Activated T-helper 1 cell treated with Interleukin-2 at 50 U/mL for 16 hours (primary cell): ENCODE measurements around the gene CLSTN1.

Experiments used
- DNase-seq: peaks from one replicate; pipeline ENCODE4 v3.0.0-alpha.2; 2020; ENCODE audit warnings: low read depth

CLSTN1 gene

DNA sequence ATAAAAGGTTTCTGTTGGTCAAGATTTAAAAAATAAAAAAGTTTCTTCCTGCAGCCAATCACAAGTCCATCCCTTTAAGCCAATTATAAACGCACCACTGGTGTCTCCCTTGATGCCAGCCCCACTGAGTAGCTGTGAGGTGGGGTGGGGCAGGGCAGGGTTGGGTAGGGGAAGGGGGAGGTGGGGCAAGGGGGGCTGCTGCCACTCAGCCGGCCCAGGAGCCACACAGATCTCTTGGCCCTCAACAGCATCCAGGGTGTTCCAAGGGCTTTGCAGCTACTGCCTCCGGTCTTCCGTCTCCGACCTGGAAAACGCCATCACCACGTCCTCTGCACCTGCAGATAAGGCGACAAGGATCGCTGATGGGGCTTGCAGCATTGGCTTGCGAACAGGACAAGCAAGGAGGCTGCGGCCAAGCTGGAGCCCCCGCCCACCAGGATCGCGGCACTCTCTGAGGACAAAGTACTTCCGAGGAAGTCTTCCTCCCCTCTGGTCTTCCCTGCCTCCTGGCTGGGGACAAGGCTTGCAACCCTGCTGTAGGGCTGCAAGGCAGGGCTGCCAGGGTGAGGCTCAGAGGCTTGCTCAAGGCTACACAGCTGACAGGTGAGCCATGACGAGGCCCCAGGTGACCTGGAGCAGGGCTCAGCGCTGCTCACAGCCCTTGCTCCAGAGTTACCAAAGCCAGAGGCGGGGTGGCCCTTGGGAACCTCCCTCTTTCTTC, 26.8 kb upstream of the CLSTN1 start:
- DNase-seq, result no peak

DNA sequence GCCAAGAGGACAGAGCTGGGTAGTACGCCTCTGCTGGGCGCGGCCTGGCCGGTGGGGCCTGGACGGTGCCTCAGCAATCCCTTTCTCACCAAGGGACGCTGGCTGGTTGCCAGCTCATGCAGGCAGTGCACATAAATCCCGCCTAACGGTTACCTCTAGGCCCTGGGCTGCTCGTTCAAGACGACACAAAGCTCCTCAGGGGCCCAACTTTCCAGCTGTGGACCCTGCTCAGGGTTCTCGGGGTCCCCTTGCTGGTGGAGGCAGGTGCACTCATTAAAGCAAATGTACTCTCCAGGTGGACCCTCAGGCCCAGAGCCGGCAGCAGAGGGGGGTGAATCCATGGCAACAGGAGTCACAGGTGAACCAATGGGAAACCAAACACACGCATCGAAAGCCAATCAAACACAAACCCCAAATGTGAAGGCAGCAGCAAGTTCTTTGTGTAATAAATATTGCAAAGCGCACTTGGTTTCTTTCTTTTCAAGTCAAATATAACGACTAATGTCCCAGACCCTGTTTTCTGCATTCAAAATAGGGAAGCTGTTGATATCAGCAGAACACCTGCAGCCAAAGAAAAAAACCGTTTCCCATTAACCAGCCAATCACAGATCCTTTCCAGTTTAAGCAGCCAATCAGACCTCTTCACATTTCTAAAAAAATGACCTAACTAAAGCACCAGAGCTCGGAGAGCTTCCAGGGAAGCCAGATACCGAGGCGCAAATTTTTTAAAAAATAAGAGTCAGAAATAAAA, 26.1 kb upstream of the CLSTN1 start:
- DNase-seq, result no peak

DNA sequence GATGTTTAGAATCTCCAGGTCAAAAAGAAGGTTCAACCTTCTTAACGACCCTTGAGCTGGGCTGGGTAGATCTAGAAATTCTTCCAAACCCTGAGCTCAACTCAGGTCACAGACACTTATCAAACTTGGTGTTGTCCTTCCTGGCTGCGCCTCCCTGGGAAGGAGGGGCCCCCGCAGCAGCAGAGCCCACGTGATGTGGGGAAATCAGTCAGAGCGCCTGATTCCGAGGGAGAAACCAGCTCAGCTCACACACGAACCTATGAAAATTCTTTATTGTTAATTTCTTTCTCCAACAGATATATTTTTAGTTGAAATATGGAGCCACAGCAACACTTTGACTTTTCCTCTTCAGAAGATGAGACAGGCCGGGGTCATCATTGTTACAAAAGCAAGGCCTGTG, 24.3 kb upstream of the CLSTN1 start:
- DNase-seq, result no peak

DNA sequence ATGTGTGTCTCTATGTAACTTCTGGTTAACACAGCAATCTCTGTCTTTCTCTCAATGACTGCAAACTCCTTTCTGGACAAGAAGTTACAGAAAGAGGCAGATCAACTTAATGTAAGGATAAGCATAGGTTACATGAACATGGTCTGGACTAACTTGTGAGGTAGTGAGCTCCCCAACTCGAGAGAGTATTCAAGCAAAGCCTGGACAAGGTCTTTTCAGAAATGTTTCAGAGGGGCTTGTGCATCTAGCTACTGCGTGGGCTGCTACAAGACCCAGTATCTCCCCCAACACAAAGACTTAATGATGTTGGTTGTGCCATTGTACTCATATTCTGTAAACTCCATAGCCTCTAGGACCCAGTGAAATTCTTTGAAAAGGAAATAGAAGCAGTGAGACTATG, 23.5 kb upstream of the CLSTN1 start:
- DNase-seq, result no peak

DNA sequence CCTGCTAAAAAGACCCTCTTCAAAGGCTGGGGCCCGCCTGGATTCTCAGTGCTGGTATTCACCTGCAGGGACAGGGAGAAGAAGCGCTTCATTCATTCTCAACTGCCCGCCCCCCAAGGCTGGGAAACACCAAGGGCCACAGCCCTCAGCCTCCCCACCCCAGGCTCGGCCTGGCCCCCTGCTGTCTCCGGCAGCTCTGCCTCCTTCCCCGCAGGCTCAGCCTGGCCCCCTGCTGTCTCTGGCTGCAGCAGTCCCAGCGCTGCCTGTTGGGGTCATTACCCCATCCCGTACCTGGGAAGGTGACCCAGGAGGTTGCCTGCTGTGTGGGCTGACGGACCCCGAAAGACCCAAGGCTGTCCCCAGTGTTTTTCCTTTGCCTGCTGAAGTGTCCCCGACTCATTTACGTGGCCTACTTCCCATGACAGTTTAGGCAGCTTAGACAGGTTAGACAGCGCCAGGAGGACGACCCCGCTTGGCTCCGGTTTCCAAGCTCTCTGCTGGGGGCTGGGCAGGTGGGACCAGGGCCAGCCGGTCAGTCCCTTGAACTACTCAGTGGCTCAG, 22.9 kb upstream of the CLSTN1 start:
- no peak for DNase-seq

DNA sequence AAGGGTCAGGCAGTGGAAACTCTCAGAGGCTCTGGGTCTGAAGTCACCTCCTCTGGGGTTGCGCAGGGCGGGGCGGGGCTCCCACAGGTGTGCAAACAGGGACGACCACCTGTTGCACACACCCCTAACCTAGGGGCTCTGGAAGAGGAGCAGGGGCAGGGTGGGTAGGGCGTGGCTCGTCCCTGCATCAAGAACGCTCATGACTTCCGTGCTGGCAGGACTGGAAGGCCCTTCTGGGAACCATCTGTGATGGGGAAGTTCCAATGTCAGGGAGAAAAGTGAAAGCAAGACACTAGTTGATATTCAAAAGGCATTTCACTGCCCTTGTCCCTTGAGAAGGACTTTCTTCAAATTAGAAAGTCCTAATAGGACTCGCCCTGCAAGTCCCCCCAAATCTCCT, 22.1 kb upstream of the CLSTN1 start:
- DNase-seq, result no peak

DNA sequence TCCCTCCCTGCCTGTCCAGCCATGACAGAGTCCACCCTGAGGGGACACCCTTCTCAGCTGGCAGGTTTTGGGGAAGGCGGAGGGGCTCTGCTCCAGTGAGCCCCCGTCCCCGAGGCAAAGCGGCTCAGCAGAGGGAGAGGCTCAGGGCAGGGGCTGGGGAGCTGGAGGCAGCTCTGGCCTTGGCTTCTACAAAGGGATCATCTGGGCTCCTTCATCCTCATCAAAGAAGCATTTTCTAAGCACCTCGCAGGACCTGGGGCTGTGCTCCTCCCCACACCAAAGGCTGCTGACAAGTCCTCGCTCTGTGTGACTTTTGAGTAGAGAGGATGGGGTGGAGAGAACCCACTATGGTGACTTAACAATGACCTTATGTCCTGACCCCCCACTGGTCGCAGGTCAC, 21.0 kb upstream of the CLSTN1 start:
- no peak for DNase-seq

DNA sequence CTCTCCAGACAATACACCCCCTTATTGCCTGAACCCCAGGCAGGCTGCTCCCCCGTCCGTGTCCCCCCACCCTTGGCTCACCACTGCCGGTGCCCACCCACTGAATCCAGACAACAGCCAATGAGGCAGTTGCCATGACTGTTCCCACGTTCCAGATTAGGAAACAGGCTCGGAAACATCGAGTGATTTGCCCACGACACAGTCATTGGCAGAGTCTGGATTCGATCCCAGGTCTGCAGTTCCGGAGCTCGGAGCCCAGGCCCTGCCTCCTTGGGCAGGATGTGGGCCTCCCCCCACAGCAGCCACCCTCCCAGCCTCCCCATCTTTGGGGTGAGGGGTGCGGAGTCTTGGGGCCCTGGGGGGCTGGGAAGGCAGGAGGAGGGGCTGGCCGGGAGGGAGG, 20.3 kb upstream of the CLSTN1 start:
- DNase-seq, result no peak

DNA sequence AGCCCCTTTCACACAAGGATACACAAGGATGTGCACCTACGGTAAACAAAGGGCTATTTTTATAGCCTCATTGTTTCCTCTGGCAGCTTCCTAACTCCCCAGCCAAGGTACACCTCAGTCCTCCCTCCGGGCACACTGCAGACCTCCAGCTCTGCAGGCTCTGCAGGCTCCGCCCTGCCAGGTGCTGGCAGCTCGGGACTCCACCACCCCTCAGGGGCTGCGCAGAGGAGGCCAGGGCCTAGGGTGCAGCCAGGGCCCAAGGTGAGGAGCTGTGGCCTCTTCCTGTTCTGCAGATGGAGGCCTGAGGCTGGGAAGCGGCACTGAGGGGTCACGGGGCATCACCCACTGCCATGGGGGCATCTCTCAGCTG, 19.8 kb upstream of the CLSTN1 start:
- DNase-seq, result no peak

DNA sequence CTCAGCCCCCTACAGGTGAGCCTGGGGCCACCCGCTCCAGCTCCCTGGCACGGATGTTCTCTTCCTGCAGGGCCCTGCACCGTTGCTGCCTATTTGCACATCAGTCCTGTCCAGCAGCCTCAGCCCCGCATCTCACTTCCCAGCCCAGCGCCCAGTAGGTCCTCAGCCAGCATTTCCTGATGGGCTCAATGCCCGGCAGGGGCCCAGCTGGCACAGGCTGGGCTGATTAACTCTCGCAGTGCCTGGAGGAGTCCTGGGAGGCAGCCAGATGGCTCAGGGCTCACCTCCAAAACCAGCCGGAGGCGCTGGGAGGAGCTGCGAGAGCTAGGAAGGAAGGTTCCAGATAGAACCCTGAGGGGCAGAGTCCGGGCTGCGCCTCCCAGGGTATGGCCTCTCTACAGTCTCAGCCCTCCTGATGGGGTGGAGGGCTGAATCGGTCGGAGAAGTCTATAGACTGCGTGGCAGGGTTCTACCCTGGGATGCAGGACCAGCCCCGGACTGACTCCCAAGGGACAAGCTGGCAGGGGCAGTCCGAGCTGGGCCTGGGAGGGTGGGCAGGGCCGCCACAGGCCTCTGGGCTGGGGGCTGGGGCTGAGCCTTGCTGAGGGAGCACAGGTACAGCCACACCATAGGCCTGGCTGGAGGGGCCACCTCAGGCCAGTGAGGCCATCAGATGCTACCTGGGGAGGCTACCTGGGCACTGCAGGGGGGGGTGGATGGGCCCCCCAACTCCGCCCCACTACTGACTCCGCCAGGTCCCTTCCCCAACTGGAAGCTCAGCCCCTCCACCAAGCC, 19.2 kb upstream of the CLSTN1 start:
- DNase-seq, result no peak

DNA sequence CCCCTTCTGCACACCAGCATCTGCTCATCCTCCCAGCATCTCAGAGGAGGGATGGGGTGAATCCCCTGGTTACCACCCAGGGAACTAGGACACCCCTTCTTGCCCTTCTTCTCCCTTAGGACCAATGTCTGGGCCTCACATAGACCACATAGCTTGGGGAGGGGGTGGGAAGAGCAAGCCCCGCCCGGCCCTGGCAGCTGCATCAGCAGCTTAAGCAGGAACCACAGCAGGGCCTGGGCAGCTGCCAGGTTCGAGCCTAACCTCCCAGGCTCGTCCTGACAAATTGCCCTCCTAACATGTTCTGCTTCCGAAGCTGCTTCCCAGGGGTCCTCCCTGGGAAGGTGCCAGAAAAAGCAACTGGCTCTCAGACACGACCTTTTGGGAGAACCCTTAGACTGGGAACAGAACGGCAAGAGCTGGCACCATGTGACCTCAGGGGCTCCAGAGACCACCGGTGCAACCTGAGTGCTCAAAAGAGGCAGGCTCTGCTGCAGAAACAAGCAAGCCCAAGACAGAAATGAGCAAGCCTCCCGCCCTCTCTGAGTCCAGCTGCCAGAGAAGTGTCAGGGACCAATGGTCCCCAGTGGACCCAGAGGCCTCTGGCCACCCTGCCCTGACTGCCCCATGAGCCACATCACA, 18.4 kb upstream of the CLSTN1 start:
- DNase-seq, result no peak

DNA sequence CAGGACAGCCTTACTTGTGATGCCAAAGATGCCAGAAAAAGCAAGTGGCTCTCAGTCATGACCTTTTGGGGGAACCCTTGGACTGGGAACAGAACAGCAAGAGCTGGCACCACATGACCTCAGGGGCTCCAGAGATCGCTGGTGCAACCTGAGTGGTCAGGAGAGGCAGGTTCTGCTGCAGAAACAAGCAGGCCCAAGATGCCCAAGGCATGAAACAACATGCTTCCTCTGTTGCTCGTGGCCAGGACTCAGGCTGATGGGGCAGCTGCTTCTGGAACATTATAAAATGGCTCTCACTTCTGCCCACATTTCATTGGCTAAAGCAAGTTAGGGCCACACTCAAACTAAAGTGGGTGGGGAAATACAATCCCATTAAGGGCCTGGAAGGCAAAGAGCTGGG, 17.7 kb upstream of the CLSTN1 start:
- no peak for DNase-seq

DNA sequence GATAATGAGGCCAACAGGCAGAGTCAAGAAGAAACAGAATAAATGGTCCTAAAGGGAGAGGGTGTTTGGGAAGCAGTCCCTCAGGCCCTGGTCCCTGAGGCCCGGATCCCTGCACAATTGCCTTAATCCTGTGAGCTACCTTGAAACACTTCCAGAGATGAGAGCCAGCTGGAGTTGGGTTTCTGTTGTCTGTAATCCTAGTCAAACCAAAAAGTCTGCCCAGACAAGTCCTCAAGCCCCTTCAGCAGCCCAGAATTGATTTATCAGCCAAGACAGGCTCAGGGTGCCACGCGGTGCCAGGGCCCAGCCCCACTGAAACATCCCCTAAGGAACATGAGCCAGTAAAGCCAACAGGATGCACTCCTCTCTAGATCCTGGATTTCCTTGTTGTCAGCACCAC, 16.4 kb upstream of the CLSTN1 start:
- DNase-seq, result no peak

DNA sequence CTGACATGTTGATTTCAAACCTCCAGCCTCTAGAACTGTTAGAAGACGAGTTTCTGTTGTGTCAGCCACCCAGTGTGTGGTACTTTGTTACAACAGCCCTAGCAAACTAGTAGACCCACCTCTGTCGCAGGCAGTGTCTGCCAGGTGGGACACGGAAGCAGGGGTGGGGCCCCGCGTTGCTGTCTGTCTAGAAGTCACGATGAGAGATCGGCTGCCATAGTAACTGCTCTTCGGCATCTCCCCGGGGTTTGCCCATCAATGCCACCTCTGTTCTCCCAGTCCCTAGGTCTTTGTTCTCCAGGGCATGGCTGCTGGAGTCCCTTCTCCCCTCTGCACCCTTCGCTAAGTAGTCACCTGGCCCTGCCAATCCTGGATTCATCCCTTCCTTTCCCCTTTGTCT, 15.2 kb upstream of the CLSTN1 start:
- no peak for DNase-seq

DNA sequence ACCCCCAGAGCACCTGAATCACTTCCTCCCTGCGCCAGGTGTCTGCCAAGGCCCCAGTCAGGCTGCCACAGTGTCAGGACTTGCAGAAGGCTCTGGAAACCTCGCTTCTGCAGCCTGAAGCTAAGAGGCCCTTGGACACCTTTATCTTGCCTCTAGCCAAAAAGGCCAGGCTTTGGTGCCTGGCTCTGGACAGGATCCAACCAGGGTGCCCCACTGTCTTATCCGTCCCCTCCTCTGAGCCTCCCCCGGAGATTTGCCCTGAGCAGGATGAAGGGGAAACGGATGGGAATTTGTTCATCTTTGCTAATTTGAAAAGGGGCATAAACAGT, 12.8 kb upstream of the CLSTN1 start:
- no peak for DNase-seq

DNA sequence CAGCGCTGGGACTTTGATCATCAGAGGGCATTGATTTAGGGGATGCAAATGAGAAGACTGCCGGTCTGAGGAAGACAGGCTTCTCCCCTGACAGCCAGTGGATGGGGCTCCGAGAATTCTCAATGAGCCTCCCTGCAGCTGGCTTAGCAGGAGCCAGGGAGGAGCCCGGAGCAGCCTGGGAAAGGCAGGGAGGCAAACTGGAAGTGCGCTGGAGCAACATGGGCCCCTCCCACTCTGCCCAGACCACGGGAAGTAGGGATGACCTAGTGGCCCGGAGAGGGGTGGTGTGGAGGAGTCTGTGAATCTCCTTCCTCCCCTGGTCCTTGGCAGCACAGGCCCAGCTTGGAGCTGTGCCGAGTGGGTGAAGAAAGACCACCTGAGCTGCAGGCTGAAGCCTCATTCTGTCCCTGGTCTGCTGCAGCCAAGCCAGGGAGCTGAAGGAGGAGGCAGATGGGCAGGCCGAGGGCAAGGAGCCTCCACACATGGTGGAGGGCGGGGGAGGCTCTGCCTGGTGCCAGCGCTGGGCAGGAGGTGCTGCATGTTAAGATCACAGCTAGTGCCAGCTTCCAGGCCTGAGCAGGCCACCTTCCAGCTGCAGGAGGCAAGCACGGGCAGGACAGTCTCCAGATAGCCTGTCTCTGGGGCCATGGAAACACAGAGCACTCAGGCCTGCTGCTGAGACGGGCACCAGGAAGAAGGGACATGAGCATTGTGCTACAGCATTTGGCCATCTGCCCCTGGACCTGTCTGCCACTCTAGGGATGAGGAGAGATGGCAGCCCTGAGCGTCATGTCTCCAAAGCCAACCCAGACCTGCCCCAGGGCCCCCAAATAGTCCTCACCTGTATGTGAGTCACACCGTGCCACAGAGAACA, 12.2 kb upstream of the CLSTN1 start:
- DNase-seq, result no peak

DNA sequence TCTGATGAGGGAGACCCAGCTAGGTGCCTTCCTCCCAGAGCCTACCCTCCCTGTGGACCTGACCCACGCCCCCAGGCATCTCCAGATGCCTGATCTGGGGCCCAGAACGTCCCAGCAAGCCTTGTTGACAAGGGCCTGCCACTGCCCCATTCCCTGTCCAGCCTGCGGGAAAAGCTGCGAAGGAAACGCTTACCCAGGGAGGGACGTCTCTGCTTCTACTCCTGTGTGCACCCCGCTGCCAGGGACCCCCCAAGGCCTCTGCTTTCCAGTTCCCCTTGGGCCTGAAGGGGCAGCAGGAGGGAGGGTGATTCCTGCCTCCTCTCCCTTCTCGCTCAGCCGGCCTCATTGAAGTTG, 11.6 kb upstream of the CLSTN1 start:
- DNase-seq, result no peak

DNA sequence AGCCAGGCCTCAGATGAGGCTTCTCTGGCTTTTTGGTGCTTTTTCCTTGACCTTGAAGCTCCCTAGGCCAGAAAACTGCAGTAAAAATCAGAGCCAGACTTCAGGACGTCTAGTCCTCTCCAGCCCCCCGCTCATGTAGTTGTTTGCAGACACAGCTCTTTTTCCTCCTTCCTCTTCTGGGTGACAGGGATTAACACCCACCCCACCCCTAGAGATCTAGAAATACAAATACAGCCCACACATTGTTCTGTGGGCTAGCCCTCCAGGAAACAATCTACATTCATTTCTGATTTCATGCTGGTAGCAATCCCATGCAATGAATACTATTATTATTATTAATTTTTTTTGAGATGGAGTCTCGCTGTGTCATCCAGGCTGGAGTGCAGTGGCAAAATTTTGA, 9.9 kb upstream of the CLSTN1 start:
- DNase-seq, result no peak

DNA sequence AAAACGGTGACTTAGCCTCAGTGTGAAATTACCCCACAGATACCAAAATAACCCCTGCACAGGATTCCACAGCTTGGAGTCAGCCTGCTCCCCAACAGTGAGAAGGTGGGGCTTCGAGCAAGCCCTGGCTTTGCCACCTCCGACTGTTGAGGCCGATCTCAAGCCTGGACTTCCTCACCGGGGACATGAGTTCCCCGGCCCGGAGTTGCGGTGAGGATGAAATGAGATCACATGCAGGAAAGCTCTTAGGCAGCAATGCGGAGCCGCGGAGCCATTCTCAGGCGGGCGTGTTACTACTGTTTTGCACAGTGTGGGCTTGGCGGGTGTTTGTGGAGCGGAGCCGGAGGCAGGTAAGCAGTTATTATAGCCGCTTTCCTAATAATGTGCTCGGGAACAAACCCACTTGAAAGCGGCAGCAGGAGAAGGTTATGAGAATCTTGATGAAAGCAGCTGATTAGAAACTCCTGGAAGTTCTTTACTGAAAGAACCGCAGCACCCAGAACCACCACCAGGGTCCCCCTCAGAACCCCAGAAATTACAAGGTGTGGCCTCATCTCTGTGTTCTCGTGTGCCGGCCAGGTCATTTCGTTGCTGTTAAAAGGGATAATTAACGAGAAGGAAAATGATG, 3.9 kb upstream of the CLSTN1 start:
- no peak for DNase-seq

DNA sequence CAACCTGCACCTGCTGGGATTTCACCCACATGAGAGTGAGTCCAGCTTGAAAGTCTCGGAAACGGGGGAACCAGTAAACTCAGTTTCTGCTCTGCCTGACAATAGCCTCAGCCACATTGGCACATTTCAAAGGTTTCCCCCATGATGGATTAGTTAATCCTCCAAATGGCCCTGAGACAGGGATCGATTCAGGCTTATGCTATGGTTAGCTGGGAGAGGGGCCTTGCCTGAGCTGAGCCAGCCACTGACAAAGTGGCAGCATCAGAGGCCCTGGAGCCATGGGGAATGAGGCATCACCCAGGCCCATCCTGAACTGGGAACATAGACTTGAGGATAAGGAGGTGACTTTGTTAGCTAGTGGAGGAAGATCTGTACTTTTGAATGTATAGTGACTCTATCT, 2.9 kb upstream of the CLSTN1 start:
- no peak for DNase-seq

DNA sequence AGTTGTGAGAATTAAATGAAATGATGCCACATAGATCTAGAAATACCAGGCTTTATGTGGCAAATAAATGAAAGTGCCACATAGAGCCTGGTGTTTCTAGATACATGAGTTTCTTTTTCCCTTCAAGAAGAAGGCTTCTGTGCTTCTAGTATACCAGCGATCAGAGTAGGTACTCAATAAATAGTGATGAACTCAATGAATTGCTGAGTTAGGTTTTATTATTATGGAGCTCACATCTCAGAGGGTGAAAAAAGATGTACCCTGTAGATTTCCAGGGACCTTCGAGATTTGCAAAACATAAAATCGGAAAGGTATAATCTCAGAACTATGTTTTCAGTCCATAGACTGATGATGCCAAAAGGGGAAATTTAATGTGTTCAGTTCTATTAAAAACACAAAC, 2.3 kb upstream of the CLSTN1 start:
- no peak for DNase-seq
